ENCODE data around the gene ZCCHC24. TPM values are rescaled to one million over a fixed set of nuclear protein-coding genes. Genes with fewer than 3 reads are reported as not detected.

Gene ZCCHC24
- total RNA-seq, 1 donor from 2014 or later: 57.0 TPM

DNA sequence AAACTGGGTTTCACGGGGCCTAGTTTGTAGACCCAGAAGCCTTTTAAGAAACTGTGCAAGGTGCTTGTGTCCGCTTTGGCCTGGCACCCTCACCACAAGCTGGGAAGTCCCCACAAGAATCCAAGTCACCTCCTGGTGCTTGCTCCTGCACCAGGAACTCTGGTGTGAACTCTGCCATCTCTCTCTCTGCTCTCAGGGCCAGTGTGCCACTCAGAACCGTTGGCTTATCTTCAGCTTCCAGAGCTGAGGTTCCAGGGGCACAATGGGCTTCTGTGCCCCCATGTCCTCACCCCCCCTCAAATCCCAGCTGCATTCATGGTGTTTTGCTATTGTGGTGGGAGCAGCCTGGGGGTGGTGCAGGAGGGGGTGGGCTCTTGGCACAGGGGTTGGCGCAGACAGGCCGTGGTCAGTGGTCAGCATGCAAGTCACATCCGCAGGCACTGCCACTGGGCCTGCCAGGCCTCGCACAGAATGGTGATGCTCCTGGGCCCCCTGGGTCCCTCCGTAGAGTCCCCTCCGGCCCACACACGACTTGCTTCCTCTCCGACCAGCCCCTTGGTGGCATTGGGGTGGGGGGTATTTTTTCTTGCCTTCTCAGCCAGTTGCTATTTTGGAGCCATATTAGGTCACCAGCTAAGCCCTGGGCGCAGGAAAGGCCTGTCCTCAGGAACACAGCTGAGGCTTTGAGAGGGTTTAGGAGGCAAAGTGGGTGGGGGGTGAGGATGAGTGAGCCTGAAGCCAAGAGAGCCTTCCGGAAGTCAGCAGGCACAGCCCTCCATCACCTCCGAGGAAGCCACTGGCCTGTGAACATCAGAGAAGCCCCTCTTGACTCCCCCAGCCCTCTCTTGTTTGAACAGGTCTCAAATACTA lies 3.0 kb downstream of the ZCCHC24 start:
- Histone ChIP-seq H3K27me3 (no peaks in the 10 kb centered on the region), H3K9me3 (no peaks in the 10 kb centered on the region), H3K36me3 (no peaks in the 10 kb centered on the region), H3K4me3 (peak overlapping the region; percentile 85 to 86), H3K27ac (peak overlapping the region; percentile 96), H3K4me1 (peaks cover 82% of the 10 kb centered on the region)
- intact Hi-C loops (cut with DNase I): loop anchor here (1.0 to 2.0 kb wide), 2 partner anchors 38 to 60 kb away; no protein-coding TSS in a partner anchor
- TF ChIP-seq POLR2A (IDR thresholded peaks at IDR 0.05) (no peak), POLR2AphosphoS5 (IDR thresholded peaks at IDR 0.05; ENCODE audit: insufficient read depth in 1 of 2, low read depth in 1 of 2) (no peak)
- TF ChIP-seq, protein P1, sequence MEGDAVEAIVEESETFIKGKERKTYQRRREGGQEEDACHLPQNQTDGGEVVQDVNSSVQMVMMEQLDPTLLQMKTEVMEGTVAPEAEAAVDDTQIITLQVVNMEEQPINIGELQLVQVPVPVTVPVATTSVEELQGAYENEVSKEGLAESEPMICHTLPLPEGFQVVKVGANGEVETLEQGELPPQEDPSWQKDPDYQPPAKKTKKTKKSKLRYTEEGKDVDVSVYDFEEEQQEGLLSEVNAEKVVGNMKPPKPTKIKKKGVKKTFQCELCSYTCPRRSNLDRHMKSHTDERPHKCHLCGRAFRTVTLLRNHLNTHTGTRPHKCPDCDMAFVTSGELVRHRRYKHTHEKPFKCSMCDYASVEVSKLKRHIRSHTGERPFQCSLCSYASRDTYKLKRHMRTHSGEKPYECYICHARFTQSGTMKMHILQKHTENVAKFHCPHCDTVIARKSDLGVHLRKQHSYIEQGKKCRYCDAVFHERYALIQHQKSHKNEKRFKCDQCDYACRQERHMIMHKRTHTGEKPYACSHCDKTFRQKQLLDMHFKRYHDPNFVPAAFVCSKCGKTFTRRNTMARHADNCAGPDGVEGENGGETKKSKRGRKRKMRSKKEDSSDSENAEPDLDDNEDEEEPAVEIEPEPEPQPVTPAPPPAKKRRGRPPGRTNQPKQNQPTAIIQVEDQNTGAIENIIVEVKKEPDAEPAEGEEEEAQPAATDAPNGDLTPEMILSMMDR (IDR thresholded peaks at IDR 0.05): no peak
- DNase-seq (ENCODE audit: extremely low spot score in 2 of 2): no peak

DNA sequence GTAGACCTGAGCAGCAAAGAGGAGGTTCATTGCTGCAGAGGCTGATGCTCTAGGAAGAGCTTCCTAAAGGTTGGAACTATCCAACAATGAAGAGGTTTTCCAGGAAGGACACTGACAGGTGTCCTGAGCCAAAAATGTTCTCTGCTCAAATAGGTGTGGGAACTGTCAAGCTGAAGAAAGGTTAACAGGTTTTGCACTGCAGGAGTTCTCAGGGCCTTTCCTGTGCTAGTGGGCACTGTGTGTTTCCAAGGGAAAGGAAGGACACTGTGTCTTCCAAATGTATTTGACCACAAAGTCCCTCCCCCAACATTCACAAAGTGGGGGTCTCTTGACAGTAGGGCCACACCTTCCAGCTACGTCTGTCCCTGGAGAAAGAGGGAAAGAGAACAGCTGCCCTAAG lies 4.0 kb downstream of the ZCCHC24 start:
- no peaks in the 10 kb centered on the region for H3K36me3 ChIP-seq
- no peaks in the 10 kb centered on the region for H3K9me3 ChIP-seq
- peak overlapping the region; percentile 96 for H3K27ac ChIP-seq
- TF ChIP-seq POLR2A (IDR thresholded peaks at IDR 0.05): no peak
- peak overlapping the region; percentile 4 to 8 for H3K4me3 ChIP-seq
- peaks cover 87% of the 10 kb centered on the region for H3K4me1 ChIP-seq
- H3K27me3 ChIP-seq: no peaks in the 10 kb centered on the region
- intact Hi-C loops (cut with DNase I): no loop called here
- DNase-seq (ENCODE audit: extremely low spot score in 2 of 2): no peak

DNA sequence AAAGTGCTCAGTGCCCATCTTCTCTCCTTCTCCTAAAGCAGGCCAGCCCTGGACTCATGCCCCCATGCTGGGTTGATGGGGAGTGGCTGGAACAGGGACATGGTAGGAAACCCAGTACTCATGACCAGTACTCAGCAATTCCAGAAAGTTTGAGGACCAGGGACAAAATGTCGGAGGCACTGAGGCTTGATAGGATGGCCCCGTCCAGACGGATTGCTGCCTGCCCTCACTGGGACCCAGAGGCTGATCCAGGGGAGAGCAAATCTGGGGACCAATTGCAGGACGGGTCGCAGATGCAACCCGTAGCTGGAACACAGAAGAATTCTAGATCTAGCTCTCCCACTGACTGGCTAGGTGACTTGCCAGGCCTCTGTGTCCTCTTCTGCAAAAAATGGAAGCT lies 5.1 kb downstream of the ZCCHC24 start:
- H3K27me3 ChIP-seq: no peaks in the 10 kb centered on the region
- H3K27ac ChIP-seq: peak overlapping the region; percentile 96
- H3K9me3 ChIP-seq: no peaks in the 10 kb centered on the region
- H3K4me1 ChIP-seq: peaks cover 96% of the 10 kb centered on the region
- intact Hi-C loops (cut with DNase I): no loop called here
- TF ChIP-seq POLR2A (IDR thresholded peaks at IDR 0.05): no peak
- TF ChIP-seq, protein P1 (IDR thresholded peaks at IDR 0.05): no peak
- TF ChIP-seq POLR2AphosphoS5 (IDR thresholded peaks at IDR 0.05; ENCODE audit: insufficient read depth in 1 of 2, low read depth in 1 of 2): no peak
- peak overlapping the region in 1 of 2 donors; percentile 4 for H3K4me3 ChIP-seq
- no peaks in the 10 kb centered on the region for H3K36me3 ChIP-seq
- DNase-seq (ENCODE audit: extremely low spot score in 2 of 2): no peak

GRCh38 chr10:79438699-79439085 lies 6.7 kb downstream of the ZCCHC24 start:
- peak overlapping the region; percentile 96 for H3K27ac ChIP-seq
- intact Hi-C loops (cut with DNase I): no loop called here
- peaks cover 100% of the 10 kb centered on the region for H3K4me1 ChIP-seq
- no peak for TF ChIP-seq POLR2A (IDR thresholded peaks at IDR 0.05)
- TF ChIP-seq, protein P1 (IDR thresholded peaks at IDR 0.05): no peak
- TF ChIP-seq POLR2AphosphoS5 (IDR thresholded peaks at IDR 0.05; ENCODE audit: insufficient read depth in 1 of 2, low read depth in 1 of 2): no peak
- no peak for DNase-seq (ENCODE audit: extremely low spot score in 2 of 2)
- no peaks in the 10 kb centered on the region for H3K36me3 ChIP-seq
- no peaks in the 10 kb centered on the region for H3K27me3 ChIP-seq
- H3K9me3 ChIP-seq: no peaks in the 10 kb centered on the region
- H3K4me3 ChIP-seq: no peak overlapping the region

DNA sequence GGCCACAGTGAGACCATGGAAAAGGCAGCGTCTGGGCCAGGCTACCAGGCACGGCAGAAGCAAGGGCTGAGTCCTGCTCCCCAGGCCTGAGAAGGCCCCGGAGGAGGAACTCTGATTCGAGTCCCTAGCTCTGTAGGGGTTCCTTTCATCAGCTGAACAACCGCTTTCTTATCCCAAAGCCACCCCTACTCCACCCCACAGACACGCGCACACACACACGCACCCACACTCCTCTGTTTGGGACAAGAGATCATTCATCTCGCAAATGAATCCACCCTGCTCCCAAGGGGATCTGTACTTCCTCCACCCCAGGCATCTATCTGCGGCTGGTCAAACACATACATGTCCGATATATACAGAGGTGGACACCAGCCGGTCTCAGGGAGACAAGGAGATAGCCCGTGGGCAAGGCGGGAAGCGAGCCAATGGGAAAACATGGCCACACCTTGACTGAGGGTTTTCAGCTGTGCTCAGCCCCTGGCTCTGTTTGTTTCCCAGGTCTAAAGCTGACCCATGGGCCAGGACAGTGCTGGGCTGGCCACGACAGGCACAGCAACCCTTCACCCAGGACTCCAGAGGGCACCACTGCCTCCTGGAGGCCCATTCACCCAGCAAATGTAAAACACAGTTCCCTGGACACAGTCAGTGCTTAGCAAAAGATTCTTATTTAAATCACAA lies 7.3 kb downstream of the ZCCHC24 start:
- DNase-seq (ENCODE audit: extremely low spot score in 2 of 2): no peak
- no peaks in the 10 kb centered on the region for H3K36me3 ChIP-seq
- H3K4me3 ChIP-seq: no peak overlapping the region
- TF ChIP-seq, protein P1 (IDR thresholded peaks at IDR 0.05): peak in 1 of 3 experiments; percentile 6
- no peak for TF ChIP-seq POLR2A (IDR thresholded peaks at IDR 0.05)
- H3K9me3 ChIP-seq: no peaks in the 10 kb centered on the region
- H3K27me3 ChIP-seq: no peaks in the 10 kb centered on the region
- intact Hi-C loops (cut with DNase I): no loop called here
- H3K27ac ChIP-seq: peak overlapping the region; percentile 96
- peaks cover 100% of the 10 kb centered on the region for H3K4me1 ChIP-seq
